ENCODE data around the gene POLR3B. TPM values are rescaled to one million over a fixed set of nuclear protein-coding genes. Genes with fewer than 3 reads are reported as not detected.

POLR3B gene
- total and polyA plus RNA-seq, 2 experiments from 2014 or later = 4.0 to 14.6 TPM

DNA sequence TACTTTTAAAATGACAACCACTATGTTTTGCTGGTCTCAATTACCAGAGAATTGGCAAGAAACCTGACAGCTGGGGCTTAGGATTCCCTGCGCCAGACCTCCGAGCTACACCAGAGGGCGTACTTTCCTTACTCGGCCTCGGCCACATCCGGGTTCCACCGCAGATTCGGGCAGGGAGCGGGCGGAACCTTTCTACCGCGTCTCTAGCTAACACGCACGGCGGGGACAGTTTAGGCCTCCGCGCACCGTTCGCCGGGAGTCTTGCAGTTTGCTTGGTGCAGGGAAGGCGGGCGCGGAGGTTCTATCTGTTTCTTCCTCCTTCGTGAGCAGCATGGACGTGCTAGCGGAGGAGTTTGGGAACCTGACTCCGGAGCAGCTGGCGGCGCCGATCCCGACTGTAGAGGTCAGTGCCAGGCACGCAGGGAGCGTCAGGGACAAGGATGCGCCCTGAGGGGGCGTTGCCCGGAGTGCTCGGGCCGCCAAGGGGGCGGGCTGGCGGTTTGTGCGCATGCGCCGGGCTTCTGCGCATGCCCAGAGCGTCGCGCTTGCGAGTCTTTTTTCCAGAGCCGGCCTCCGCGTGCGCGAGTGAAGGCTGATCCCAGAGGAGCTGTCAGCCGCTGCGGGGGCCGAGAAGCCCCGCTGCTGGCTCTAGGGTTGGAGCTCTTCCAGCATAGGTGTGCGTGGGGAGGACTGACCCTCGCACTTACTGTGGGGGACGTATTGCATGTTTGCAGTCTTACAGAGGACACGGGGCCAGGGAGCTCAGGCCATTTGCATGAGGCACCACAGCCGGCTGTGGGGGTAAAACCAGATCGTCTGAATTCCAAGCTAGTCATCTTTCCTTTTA is at the start of gene POLR3B (continued):
- no peak for TF ChIP-seq ZNF114 (CRISPR knock-in tag; IDR thresholded peaks at IDR 0.05)

DNA sequence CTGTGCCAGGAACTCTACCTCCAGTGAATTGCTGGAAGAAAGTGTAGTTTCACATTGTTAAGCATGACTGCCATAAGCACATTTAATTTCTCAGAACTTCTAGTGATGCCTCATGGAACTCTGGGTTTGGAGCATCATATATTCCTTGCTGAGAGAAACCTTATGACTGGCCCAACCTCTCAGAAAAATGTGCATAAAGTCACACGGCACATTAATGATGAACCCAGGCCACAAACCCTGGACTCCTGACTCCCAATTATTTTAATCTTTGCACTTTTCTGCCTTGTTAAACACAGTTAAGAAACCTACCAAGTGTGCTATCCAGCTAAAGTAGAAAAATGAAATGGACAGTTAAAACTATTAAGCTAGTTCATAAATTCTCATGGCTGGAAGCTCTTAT is 49.4 kb upstream of the POLR3B start:
- Histone ChIP-seq H3K4me3 (no peak overlapping the region), H4K20me1 (replicated peaks; ENCODE audit: insufficient read depth) (no peaks in the 10 kb centered on the region; the same call in 1 of the 2 replicates), H3K36me3 (ENCODE audit: insufficient read depth) (no peaks in the 10 kb centered on the region), H3K79me2 (replicated peaks; ENCODE audit: insufficient read depth) (no peaks in the 10 kb centered on the region), H3K9me2 (ENCODE audit: insufficient read depth) (no peaks in the 10 kb centered on the region), H3K4me1 (ENCODE audit: insufficient read depth) (peaks cover 15% of the 10 kb centered on the region; the same call in 1 of the 2 replicates), H3K27ac (ENCODE audit: low read depth) (no peak overlapping the region), H3F3A (replicated peaks; ENCODE audit: low read depth) (no peaks in the 10 kb centered on the region), H3K27me3 (ENCODE audit: insufficient read depth) (no peaks in the 10 kb centered on the region), H3K4me2 (no peak overlapping the region), H2AFZ (no peak overlapping the region)
- Mint-ChIP-seq H3K9me3 (no peaks in the 10 kb centered on the region), H3K4me1 (peaks cover 33% of the 10 kb centered on the region), H3K27me3 (ENCODE audit: insufficient read depth, low read depth, poor library complexity) (peaks cover 2% of the 10 kb centered on the region), H3K4me3 (no peak overlapping the region), H3K27ac (no peak overlapping the region), H3K36me3 (ENCODE audit: low read depth) (no peaks in the 10 kb centered on the region)
- no peak for DNase-seq (ENCODE audit: low spot score)
- no peak for ATAC-seq
- no peak for TF ChIP-seq EZH2phosphoT487 (IDR thresholded peaks at IDR 0.05; ENCODE audit: unreplicated experiment)
- no peak for TF ChIP-seq NANOG (IDR thresholded peaks at IDR 0.05; ENCODE audit: borderline replicate concordance)
- TF ChIP-seq, protein P1, sequence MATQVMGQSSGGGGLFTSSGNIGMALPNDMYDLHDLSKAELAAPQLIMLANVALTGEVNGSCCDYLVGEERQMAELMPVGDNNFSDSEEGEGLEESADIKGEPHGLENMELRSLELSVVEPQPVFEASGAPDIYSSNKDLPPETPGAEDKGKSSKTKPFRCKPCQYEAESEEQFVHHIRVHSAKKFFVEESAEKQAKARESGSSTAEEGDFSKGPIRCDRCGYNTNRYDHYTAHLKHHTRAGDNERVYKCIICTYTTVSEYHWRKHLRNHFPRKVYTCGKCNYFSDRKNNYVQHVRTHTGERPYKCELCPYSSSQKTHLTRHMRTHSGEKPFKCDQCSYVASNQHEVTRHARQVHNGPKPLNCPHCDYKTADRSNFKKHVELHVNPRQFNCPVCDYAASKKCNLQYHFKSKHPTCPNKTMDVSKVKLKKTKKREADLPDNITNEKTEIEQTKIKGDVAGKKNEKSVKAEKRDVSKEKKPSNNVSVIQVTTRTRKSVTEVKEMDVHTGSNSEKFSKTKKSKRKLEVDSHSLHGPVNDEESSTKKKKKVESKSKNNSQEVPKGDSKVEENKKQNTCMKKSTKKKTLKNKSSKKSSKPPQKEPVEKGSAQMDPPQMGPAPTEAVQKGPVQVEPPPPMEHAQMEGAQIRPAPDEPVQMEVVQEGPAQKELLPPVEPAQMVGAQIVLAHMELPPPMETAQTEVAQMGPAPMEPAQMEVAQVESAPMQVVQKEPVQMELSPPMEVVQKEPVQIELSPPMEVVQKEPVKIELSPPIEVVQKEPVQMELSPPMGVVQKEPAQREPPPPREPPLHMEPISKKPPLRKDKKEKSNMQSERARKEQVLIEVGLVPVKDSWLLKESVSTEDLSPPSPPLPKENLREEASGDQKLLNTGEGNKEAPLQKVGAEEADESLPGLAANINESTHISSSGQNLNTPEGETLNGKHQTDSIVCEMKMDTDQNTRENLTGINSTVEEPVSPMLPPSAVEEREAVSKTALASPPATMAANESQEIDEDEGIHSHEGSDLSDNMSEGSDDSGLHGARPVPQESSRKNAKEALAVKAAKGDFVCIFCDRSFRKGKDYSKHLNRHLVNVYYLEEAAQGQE (IDR thresholded peaks at IDR 0.05; ENCODE audit: unreplicated experiment) = no peak
- no peak for TF ChIP-seq JUNB (IDR thresholded peaks at IDR 0.05; ENCODE audit: unreplicated experiment)
- no peak for TF ChIP-seq ZNF331 (CRISPR knock-in tag; IDR thresholded peaks at IDR 0.05; ENCODE audit: low read depth)
- TF ChIP-seq, protein P2, sequence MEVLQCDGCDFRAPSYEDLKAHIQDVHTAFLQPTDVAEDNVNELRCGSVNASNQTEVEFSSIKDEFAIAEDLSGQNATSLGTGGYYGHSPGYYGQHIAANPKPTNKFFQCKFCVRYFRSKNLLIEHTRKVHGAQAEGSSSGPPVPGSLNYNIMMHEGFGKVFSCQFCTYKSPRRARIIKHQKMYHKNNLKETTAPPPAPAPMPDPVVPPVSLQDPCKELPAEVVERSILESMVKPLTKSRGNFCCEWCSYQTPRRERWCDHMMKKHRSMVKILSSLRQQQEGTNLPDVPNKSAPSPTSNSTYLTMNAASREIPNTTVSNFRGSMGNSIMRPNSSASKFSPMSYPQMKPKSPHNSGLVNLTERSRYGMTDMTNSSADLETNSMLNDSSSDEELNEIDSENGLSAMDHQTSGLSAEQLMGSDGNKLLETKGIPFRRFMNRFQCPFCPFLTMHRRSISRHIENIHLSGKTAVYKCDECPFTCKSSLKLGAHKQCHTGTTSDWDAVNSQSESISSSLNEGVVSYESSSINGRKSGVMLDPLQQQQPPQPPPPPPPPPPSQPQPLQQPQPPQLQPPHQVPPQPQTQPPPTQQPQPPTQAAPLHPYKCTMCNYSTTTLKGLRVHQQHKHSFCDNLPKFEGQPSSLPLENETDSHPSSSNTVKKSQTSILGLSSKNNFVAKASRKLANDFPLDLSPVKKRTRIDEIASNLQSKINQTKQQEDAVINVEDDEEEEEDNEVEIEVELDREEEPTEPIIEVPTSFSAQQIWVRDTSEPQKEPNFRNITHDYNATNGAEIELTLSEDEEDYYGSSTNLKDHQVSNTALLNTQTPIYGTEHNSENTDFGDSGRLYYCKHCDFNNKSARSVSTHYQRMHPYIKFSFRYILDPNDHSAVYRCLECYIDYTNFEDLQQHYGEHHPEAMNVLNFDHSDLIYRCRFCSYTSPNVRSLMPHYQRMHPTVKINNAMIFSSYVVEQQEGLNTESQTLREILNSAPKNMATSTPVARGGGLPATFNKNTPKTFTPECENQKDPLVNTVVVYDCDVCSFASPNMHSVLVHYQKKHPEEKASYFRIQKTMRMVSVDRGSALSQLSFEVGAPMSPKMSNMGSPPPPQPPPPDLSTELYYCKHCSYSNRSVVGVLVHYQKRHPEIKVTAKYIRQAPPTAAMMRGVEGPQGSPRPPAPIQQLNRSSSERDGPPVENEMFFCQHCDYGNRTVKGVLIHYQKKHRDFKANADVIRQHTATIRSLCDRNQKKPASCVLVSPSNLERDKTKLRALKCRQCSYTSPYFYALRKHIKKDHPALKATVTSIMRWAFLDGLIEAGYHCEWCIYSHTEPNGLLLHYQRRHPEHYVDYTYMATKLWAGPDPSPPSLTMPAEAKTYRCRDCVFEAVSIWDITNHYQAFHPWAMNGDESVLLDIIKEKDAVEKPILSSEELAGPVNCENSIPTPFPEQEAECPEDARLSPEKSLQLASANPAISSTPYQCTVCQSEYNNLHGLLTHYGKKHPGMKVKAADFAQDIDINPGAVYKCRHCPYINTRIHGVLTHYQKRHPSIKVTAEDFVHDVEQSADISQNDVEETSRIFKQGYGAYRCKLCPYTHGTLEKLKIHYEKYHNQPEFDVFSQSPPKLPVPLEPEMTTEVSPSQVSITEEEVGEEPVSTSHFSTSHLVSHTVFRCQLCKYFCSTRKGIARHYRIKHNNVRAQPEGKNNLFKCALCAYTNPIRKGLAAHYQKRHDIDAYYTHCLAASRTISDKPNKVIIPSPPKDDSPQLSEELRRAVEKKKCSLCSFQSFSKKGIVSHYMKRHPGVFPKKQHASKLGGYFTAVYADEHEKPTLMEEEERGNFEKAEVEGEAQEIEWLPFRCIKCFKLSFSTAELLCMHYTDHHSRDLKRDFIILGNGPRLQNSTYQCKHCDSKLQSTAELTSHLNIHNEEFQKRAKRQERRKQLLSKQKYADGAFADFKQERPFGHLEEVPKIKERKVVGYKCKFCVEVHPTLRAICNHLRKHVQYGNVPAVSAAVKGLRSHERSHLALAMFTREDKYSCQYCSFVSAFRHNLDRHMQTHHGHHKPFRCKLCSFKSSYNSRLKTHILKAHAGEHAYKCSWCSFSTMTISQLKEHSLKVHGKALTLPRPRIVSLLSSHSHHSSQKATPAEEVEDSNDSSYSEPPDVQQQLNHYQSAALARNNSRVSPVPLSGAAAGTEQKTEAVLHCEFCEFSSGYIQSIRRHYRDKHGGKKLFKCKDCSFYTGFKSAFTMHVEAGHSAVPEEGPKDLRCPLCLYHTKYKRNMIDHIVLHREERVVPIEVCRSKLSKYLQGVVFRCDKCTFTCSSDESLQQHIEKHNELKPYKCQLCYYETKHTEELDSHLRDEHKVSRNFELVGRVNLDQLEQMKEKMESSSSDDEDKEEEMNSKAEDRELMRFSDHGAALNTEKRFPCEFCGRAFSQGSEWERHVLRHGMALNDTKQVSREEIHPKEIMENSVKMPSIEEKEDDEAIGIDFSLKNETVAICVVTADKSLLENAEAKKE (CRISPR knock-in tag; IDR thresholded peaks at IDR 0.05) = no peak
- TF ChIP-seq CREB1 (CRISPR knock-in tag; IDR thresholded peaks at IDR 0.05; ENCODE audit: low read depth) = no peak
- no peak for TF ChIP-seq STAT1 (IDR thresholded peaks at IDR 0.05; ENCODE audit: unreplicated experiment)
- no peak for TF ChIP-seq ZNF114 (CRISPR knock-in tag; IDR thresholded peaks at IDR 0.05)
- TF ChIP-seq POLR2AphosphoS5 (IDR thresholded peaks at IDR 0.05; ENCODE audit: low read depth) = no peak
- TF ChIP-seq EZH2 (IDR thresholded peaks at IDR 0.05; ENCODE audit: low read depth, unreplicated experiment) = no peak
- TF ChIP-seq, protein P3, sequence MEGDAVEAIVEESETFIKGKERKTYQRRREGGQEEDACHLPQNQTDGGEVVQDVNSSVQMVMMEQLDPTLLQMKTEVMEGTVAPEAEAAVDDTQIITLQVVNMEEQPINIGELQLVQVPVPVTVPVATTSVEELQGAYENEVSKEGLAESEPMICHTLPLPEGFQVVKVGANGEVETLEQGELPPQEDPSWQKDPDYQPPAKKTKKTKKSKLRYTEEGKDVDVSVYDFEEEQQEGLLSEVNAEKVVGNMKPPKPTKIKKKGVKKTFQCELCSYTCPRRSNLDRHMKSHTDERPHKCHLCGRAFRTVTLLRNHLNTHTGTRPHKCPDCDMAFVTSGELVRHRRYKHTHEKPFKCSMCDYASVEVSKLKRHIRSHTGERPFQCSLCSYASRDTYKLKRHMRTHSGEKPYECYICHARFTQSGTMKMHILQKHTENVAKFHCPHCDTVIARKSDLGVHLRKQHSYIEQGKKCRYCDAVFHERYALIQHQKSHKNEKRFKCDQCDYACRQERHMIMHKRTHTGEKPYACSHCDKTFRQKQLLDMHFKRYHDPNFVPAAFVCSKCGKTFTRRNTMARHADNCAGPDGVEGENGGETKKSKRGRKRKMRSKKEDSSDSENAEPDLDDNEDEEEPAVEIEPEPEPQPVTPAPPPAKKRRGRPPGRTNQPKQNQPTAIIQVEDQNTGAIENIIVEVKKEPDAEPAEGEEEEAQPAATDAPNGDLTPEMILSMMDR (conservative IDR thresholded peaks at IDR 0.05; ENCODE audit: low read depth in 2 of 2) = no peak

Data from GM23338 (cell line).